Hindlimb muscle (tissue), 1 donor: ENCODE results near the gene IMMP2L. TPM values are rescaled to one million over a fixed set of nuclear protein-coding genes. Genes with fewer than 3 reads are reported as not detected.

ENCODE experiments used
- DNase-seq: peaks from one replicate; pipeline ENCODE4 v3.0.0-alpha.2; 2013
- polyA plus RNA-seq: library from polyadenylated mRNA; unstranded; fragments of 120-200 nt; gene quantifications from one replicate; pipeline ENCODE4 v1.2.1, GENCODE V29; 2013; ENCODE audit not compliant: insufficient read length

IMMP2L gene
- polyA plus RNA-seq, 1 donor: 18.4 TPM

DNA sequence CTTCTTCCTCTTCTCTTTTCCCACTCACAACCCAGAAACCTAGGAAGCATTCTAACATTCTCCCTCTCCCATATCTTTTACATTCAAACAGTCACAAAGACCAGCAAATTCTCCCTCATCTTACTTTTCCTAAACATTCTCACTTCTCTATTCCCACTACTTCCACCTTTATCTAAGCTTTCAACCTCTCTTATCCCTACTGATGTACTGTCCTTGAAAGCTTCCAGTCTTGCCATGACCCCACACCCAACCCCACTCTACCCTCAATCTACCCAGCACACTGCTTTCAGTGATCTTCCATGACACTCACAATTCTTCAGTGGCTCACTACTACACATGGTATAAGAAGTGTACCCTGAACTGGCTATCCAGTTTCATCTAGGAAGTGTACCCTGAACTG is 5.3 kb downstream of the IMMP2L start:
- DNase-seq: no peak

DNA sequence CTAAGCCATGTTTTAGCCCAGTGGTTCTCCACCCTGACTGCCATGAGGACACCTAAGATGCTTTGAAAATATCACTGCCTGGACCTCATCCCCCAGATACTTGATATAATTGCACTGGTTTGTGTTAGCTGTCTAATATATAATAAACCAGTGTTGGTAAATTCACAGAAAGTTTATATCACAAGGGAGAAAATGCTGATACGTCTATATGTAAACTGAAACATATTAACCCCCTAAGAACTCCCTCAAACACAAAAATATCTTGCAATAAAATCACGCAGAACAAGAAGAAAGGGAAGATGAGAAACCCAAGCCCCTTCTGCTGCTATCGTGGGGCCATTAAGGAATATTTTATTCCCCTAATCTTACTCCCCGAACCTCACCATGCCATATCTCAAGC is 8.2 kb downstream of the IMMP2L start:
- no peak for DNase-seq

DNA sequence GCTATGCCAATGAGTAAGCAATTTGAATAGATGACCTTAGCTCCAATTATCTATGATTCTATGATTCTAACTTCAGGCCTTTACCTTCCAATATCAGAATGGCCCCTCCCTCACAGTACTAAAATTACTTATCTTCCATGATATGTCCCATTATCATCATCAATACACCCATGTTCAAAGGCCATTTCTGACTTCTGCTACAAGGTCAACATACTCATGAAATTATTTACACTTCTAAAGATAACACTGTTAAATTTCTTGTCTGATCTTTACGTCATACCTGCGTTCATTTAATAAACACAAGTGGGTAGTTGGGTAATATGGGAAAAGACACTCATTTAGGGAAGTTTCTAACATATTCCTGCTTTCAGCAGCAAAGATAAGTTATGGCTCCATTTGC is 21.2 kb downstream of the IMMP2L start:
- no peak for DNase-seq

DNA sequence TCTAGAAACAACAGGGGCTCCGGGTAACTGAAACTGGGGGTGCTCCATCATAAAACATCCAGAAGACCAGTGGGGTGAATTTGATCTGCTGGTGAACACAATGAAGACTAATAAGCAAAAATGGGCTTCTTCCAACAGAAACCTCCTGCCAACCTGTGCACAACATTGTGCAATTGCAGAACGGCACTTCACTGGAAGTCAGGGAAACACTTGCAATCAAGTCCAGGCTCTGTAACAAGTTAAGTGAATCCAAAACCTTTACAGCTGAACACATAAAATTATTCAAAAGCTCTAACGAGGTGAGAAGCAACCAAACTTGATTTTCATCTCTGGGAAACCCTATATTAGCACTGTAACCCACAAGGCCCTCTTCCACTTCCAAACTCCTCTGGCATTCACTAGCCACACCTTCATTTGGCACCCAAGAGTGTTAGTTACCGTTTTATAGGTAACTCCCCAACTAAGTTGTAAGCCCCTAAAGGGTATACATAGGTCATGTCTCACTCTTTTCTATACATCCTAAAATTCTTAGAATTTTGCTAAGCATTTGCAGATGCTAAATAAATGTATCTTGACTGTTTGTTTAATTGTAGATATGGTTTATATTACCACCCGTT is 22.0 kb downstream of the IMMP2L start:
- DNase-seq: no peak

DNA sequence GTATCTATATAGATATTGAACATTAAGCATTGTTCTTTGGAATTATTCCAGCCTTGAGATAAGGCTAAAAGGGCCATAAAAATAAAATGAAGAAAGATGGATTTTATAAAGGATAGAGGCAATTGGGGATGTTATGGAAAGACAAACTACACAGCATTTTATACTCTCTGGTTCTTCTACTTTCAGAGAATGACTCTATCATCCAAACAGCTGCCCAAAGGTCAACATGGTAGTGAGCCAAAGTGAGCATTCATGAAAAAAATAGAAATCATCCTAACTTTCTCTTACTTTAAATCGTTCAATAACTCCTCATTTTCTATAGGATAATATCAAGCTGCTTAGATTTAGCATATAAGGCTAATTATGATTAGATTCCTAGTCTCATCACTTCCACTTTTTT is 25.2 kb downstream of the IMMP2L start:
- no peak for DNase-seq

DNA sequence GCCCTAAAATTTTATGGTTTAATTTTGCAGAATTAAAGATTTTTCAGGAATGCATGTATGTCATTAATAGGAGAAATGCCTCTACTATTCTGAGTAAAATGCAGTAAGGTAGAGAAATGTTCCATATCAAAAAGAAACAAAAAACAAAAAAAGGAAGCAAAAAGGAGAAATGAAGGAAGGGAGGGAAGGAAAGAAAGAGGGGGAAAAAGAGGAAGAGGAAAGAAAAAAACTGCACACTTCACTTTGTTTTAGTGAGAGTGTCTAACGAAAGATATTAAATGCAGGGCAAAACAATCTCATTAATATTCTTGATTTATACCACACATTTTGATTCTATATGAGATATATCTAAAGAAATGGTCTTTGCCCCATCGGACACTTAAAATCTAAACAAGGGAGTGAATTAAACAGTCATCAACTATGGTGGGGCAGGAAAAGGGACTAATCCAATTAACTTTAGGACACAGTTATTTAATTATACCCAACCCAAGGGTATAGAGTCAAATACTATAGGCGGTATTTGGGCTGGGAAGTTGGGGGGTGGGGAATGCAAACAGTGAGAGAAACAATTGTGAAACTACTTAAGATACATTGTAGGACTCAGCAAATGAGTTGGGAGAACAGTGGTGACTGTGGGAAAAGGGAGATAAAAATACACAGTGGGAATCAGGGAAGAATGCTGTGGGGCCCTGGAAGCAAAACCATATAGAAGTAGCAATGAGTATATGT is 27.0 kb downstream of the IMMP2L start:
- no peak for DNase-seq

DNA sequence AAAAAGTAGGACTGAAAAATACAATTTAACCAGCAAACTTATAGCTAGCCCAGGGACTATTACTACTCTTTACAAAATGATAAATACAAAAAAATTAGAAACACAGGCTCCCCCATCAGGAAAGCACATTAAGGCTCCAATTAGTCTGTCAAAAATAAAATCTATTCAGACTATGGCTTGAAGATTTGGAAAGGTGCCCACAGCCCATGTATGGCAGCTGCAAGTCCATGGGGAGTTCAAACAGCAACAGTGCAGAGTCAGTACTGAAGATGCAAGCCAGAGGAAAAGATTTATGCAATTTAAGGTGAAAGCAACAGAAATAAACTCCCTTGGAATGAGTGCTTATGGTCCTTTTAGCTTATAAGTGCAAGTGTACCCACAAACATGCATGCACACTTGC is 29.7 kb downstream of the IMMP2L start:
- no peak for DNase-seq

DNA sequence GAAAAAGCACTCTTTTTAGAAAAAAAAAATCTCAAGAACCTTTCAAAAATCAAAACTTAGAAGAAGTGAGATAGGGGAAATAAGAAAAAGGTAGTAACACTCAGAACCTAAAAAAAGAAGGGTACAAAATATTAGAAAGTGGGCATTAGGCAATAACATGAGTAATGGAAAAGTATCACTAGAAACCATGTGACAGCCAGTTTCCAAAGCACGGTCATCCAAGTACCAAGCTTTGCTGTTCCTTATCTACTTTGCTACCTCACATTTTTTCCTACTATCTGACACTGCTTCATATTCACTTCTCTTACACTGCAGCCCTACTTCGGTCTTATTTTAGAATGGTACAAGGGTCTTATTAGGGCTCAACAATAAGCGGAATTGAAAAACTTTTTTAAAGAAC is 30.3 kb downstream of the IMMP2L start:
- DNase-seq: peak; percentile 5

DNA sequence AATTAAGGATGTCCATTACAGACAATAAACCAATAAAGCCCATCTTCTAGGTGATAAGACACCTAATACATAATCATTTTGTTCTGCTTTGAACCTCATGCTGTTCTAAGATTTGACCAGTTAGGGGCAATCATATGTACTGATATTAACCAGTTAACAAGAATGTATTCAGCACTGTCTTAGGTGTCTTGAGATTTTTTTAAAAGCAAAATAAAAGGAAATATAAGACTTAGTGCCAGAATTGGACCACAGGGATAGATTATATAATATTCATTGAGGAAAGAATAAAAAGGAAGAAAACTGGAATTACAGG is 32.0 kb downstream of the IMMP2L start:
- DNase-seq: no peak

DNA sequence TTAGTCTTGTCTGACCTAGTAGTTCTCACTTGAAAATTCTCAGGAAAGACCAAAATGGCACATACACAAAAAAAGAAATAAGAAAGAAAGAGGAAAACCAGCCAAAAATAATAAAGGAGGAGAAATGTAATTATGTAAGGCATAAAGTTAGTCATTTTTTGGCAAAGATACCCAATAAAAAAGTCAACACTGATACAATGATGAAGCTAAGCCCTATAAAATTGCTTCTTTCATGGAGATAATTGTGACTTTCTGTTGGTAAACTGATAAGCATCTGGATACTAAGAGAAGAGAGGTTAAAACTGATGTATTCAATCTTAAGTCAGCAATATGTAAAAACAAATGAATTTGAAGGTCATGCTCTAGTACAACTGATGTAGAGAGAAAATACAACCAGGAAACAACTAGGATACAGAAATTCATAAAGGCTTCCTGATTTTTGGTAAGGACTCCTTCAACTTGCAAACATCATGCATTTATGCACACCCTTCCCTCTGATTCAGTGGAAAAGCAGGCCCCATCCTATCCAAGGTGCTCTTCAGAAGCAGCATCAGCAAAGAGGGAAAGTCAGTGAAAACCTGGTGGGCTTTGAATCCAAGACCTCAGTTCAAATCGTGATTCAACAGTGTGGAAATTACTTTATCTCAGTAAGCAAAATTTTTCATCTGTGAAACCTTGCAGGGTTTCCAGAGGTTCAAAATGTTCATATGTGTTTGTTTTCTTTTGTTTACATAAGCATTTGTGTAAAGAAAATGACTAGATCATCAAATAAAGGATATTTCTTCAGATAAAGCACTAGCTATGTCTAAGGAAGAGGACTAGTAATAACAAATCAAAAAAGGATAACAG is 32.6 kb downstream of the IMMP2L start:
- no peak for DNase-seq

DNA sequence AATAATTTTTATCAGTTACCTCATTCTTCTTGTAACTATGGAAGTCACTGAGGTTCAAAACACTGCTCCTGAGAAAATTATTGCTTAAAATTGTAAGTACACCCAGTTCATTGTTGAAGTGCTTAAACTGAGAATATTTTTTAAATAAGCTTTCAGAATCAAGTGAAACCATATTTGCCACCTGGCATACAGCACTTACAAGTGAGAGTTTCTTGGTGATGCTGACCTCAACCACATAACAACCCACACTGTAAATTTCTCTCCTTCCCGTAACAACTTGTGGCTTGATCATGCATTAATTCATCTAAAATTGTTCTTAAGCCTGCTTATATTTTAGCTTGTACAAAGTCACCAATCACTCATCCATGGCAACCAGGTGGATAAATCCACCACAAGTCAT is 34.0 kb downstream of the IMMP2L start:
- no peak for DNase-seq

DNA sequence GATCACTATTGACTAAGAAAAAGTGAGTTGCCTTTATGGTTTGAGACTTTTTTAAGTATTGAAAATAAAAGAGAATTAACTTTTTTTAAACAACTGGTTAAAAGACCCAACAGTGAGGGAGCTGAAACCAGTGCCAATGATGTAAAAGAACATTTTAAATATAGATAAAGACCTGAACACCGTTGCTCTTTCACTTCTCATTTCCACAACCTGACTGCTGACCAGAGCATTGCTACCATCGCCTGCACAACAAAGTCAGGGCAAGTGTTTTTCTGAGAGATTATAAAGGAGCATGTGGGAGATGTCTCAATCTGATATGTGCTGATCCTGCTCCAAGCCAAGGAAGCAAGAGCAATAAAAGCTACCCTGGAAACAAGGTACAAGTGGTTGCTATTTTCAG is 34.7 kb downstream of the IMMP2L start:
- no peak for DNase-seq

DNA sequence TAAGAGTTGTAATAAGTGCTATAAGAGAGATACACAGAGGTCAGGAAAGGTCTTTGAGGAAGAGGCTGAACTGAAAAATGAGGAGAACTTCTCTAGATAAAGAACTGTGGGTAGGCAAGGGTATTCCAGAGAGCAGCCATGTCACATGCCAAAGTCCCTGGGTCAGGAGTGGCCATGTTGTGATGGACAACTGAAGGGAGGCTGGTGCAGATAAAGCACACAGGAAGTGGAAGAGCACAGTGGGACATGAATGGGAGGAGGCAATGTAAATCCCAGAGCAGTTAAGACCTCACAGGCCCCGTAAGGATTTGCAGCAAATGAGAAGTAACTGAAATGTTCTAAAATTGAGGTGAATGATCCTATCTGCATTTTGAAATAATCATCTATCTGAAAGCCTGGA is 37.2 kb downstream of the IMMP2L start:
- no peak for DNase-seq

DNA sequence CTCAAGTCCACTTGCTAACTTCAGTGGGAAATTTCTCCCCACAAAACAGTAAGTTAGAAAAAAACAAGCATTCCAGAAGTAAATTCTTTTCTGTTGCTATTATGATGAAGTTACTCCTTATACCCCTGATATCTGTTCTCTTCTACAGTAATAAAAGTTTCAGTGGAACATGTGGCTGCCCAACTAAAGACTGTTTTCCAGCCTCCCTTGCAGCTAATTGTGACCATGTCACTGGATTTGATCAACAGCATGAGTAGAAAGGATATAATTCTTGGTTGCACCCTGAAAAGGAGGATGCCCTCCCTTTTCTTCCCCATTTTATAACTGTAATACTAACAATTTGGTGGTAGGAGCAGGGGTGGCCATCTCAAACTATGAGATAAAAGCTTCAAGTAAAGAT is 40.6 kb downstream of the IMMP2L start:
- DNase-seq: no peak

DNA sequence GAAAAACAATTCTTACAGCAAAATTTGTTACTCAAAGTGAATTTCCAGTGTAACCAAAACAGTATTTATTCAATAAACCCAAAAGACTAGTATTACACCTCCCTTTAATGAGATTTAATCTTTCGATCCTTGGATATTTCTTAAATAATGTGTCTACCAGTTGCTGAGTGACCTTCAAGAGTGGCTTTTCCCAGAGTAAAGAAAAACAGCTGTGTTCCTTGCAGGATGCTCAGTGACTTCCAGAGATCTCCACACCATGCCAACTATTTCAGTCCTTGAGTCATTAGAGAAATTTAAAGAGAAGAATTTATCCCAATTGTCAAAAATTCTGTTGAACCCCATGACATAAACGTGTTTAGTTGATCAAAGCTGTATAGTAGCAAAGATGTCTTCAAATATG is 44.0 kb downstream of the IMMP2L start:
- peak; percentile 8 for DNase-seq

DNA sequence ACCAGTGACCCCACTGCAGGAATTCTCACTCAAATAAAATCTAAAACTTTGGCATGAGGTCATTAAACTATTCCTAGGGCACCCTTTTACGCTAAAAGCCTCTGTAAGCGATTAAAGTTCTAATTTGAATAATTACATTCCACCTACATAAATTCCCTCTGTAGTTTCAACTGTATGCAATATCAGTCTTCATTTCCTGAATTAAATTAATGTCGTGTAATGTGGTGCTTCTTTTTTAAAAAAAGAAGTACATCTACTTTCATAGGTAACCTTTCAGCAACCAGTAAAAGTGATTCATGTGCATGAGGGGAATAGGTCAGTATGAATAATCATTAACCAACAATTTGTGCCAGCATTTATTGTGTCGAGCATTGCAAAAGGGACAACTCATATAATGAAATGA is 44.7 kb downstream of the IMMP2L start:
- DNase-seq: no peak

DNA sequence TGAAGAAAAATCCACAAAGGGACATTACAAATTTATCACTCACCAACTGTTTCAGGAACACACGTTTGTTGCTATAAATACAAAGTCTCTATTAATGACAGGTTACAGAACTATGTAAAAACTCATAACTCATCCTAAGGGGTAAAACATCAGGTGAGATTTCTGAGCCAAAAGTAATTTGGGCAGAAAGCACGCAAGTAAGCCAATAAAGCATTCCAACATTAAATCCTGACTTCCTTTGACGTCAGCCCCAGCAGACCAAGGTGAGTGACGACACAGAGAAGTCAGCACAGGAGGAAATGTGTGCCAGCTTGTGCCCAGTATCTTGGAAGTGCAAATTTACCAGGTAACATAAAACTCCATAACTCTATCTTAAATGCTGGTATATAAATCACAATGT is 45.7 kb downstream of the IMMP2L start:
- DNase-seq: no peak

DNA sequence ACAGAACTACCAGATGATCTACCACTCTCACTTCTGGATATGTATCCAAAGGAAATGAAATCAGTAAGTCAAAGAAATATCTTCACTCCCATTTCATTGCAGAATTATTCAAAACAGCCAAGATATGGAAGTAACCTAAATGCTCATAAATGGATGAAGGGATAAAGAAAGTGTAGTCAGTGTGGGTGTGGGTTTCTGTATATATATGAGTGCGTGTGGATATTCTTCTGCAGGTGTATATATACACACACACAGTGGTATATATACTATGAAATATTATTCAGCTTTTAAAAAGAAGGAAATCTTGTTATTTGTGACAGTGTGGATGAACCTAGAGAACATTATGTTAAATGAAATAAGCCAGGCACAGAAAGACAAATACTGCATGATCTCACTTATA is 48.7 kb downstream of the IMMP2L start:
- no peak for DNase-seq

DNA sequence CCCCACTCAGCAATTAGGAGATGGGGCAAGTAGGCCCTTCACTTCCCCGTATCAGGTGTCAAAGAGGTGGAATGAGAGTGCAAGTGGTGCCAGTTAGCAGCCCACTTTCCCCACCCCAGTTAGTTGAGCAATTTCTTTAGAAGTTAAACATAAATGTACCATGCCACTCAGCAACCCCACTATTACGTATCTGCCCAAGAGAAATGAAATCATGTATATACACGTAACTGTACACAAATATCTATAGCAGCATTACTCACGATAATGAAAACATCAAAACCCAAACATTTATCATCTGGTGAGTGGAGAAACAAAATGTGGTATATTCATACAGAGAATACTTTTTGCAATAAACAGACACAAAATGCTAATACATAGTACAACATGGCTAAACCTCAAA is 50.4 kb downstream of the IMMP2L start:
- no peak for DNase-seq

DNA sequence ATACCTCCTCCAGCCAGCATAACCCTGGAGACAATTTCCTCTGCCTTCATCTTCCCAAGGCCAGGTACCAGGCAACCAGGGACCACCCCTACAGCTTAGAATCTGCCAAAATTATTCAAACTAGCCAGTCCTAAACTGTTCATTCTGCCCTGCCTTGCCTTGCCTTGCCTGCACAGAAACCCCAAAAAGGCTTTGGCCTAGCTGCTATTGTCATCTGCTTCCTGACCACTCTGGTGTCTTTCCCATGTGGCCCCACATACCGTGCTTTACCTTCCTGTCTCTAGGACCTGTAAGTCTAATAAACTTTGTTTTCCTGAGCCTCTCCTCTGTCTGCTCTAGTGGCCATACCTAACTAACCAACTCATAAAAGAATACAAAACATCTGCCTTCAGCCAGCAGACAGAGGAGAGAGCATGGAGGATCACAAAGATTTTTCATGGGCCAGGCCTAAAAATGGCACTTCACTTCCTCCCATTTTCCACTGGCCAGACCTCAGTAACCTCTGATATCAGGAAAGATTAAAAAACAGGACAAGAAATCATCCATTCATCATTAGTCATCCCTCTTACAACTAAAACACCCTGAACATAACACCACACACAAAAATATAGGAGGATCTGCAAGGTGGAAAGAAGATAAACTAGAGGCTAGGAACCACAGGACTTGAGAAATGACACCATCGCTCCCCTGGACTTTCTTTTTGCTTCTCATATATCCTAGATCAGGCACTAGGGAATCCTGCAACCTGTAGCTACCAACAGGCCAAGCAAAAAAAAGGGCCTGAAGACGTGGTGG is 51.5 kb downstream of the IMMP2L start:
- no peak for DNase-seq

DNA sequence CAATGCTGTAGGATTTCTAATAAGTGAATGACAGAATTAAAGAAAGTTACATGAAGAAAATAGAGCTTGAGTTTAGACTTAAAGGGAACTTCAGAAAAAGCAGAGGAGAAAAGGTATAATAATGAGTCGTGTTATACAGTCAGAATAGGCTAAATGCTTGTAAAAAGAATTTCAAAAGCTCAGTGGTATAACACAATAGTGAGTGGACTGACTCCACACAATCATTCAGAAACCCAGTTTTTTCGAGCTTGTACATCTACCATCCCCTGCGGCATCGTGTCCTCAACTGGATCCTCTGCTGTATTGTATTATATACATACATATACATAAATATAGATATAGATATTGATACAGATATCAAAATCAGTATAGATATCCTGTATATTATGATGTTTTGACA is 52.2 kb downstream of the IMMP2L start:
- DNase-seq: no peak

DNA sequence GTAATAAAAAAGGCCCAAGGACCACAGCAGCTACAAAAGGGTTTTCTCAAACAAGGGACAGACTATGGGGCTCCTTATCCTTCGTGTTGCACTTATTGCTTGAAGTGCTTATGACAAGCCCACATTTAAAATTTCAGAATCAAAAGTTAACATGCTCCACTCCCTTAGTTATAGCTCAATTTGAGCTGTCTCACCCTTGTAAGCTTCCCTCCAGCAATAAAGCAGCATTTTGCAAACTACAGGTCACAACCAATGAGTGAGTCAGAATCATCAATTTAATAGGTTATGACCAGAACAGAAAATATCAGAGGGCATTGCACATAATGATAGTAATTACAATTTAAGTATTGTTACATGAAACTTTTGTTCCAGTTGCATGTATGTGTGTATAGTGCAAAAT is 53.0 kb downstream of the IMMP2L start:
- no peak for DNase-seq

DNA sequence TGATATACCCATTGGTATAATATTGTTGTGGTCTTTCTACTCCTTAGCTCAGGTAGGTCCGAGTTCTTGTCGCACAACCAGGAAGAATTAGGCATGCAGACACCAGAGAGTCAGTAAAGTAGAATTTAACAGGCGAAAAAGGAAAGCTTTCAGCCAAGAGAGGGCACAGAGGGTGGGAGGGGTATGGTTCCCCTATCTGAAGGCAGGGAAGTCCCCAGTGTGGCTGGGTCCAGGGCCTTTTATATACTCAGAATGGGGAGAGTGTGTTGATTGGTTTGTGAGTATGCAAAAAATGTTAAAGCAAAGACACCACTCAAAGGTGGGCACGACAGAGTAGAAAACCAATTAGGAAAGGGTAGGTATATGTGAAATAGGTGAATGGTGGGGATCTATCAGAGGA is 53.9 kb downstream of the IMMP2L start:
- DNase-seq: no peak
